GM21619 (cell line): ENCODE results near the gene SLC18A3.

Experiments
- ATAC-seq: cut with Tn5 transposase; IDR thresholded peaks from one replicate; pipeline ENCODE4 v1.9.1; 2021; ENCODE audit not compliant: unreplicated experiment

Gene SLC18A3

DNA sequence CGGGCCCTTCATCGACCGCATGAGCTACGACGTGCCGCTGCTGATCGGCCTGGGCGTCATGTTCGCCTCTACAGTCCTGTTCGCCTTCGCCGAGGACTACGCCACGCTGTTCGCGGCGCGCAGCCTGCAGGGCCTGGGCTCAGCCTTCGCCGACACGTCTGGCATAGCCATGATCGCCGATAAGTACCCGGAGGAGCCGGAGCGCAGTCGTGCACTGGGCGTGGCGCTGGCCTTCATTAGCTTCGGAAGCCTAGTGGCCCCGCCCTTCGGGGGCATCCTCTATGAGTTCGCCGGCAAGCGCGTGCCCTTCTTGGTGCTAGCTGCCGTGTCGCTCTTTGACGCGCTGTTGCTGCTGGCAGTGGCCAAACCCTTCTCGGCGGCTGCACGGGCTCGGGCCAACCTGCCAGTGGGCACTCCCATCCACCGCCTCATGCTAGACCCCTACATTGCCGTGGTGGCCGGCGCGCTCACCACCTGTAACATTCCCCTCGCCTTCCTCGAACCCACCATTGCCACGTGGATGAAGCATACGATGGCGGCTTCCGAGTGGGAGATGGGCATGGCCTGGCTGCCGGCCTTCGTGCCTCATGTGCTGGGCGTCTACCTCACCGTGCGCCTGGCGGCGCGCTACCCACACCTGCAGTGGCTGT, 1.2 kb downstream of the SLC18A3 start:
- no peak for ATAC-seq

DNA sequence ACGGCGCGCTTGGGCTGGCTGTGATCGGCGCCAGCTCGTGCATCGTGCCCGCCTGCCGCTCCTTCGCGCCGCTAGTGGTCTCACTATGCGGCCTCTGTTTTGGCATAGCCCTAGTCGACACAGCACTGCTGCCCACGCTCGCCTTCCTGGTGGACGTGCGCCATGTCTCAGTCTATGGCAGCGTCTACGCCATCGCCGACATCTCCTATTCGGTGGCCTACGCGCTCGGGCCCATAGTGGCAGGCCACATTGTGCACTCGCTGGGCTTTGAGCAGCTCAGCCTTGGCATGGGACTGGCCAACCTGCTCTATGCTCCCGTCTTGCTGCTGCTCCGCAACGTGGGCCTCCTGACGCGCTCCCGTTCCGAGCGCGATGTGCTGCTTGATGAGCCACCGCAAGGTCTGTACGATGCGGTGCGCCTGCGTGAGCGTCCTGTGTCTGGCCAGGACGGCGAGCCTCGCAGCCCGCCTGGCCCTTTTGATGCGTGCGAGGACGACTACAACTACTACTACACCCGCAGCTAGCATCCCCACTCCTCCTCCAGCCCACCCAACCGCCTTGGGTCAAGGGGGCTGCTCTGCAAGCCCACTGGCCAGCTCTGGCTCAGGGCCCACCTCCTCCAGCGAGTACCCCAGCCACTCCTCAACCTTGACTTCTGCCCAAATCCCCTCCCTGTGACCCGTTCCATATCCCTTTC, 1.9 kb downstream of the SLC18A3 start:
- no peak for ATAC-seq

GRCh38 chr10:49612513-49613164, 2.5 kb downstream of the SLC18A3 start:
- ATAC-seq, result no peak

DNA sequence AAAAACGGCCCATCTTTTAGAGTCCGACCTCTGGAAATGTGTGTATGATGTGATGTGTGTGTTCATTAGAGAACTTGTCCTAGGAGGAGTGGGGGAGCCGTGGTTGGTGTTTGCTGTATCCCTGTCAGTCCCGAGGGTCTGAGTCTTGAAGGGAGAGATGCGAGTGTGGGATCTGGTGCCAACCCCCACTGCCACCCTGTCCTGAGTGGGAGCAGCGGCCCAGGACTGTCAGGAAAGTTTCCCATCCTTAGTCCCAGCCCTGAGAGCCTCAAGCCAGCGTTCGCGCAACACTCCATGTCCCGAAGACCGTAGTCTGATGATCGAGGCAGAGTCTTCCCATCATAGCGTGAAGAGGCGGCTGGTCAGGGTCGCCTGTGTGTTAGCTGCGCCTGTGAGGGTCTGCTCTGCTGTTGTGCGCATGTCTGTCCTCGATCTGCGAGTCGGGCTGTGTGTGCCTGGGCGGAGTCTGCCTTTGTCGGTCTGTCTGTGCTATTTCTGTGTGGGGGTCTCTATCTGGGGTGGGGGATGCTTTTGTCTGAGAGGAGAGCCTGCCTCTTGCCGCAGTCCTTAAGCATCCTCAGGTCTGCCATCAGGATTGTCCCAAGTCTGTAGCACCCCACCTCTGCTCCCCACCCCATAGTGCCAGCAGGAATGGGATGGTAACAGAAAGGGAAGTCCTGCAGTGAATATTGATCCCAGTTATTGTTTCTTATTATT, 3.2 kb downstream of the SLC18A3 start:
- no peak for ATAC-seq

GRCh38 chr10:49613882-49614241, 3.8 kb downstream of the SLC18A3 start, which contains the start of gene CHAT:
Gene CHAT, plus strand, starts transcription at chr10:49614037. Its CDS starts 153 bp downstream, at chr10:49614190.
- no peak for ATAC-seq

GRCh38 chr10:49614242-49615198, 4.4 kb downstream of the SLC18A3 start:
- ATAC-seq, result no peak

DNA sequence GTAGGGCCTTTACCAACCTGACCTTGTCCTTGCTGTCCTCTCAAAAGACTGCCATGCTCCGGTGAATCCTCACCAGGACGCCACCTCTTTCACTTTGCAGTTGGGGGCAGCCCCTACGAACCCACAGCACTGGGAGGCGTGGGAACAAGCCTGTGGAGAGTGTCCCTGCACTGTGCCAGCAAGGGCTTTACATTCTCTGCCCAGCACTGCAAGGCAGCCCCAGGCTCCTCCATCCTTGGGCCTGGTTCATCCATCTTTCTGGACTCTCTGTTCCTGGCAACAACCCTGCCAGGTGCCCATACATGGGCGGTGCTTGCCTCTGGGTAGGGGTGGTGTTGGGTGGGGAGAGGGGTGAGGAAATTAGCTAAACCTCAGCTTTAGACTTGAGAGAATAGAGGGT, 5.1 kb downstream of the SLC18A3 start:
- ATAC-seq, result no peak

- no peak for ATAC-seq
Observed at GRCh38 chr10:49615721-49616120, 5.6 kb downstream of the SLC18A3 start.

GRCh38 chr10:49616421-49617101, 6.5 kb downstream of the SLC18A3 start:
- no peak for ATAC-seq

GRCh38 chr10:49617121-49618020, 7.3 kb downstream of the SLC18A3 start:
- no peak for ATAC-seq

- no peak for ATAC-seq
Observed at GRCh38 chr10:49618821-49619220, 8.7 kb downstream of the SLC18A3 start.

- ATAC-seq, result no peak
Observed at GRCh38 chr10:49619613-49620012, 9.5 kb downstream of the SLC18A3 start.

DNA sequence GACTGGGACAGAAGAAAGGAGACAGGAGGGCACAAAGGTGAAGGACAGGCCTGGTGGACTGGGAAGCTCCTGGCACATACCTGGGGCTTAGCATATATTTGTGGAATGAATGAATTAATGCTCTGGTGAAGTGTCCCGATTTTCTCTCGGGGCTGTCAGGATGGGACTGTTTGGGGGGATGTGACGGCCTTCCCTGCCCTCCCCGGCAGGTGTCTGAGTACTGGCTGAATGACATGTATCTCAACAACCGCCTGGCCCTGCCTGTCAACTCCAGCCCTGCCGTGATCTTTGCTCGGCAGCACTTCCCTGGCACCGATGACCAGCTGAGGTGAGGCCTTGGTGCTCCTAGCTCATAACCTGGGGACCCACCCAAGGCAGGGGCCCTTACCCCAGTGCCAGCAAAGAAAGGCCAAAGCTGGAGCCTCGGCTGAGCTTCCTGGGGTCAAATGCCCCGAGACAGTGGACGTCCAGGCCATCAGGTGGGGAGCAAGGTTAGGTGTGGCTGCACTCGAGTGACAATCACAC, 10.2 kb downstream of the SLC18A3 start:
- ATAC-seq, result no peak

GRCh38 chr10:49620841-49621378, 10.8 kb downstream of the SLC18A3 start:
- ATAC-seq, result no peak

DNA sequence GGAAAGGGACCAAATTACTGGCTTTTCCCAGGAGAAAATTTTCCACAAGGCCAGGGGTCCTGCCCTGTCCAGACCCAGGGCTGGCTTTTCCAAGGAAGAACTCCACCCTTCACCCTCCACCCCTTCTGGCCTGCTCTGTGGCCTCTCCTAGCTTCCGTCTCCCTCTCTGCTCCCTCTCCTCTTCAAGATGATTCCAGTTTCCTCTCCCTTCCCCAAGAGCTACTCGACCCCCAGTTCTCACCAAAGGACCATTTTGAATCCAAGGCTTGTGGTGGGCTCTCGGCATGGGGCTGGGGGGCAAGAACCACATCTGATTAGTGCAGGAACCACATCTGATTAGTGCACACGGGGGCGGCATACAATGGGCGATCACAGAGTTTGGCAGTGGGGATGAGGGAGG, 11.5 kb downstream of the SLC18A3 start:
- no peak for ATAC-seq

DNA sequence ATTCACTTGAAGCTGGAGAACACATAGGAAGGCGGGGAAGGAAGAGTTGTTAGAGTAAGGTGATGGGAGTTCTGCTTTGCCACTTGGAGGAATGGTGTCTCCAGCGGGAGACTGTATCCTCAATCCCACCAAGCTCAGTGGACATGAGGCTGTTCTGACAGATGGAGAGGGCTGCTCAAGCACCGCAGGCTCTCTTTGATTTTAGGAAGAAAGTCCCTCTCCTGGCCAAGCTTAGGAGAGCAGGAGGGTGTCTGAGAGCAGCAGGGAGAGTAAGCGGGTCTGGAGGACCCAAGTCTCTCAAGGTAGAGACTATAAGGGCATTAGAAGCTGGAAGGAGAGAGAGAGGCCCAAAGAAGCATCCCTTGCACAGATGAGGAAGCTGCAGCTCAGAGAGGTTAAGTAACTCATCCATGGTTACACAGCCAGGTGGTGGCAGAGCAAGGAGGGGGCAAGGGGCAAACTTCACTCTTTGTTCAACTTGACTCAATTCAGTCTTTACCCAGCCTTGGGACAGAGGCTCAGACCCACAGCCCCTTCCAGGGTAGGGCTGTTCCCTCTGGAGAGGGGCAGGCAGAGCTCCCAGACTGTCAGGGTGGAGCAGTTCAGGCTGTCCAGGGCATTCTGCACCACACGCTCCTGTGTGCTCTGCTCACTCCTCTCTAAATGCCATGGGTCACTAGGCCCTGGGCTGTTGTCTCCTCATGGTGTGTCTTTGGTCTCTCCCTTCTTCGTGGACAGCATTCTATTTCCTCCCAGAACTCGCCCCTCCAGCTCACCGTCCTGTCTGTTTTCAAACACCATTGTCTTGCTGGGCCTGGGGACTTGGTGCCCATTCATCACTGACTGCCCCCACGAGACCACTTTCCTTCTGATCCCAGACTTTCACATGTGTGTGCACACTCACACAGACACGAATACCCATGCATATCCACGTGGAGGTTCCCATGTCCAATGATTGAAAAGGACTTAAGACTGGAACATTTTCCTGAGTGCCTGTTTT, 12.6 kb downstream of the SLC18A3 start:
- ATAC-seq, result no peak

DNA sequence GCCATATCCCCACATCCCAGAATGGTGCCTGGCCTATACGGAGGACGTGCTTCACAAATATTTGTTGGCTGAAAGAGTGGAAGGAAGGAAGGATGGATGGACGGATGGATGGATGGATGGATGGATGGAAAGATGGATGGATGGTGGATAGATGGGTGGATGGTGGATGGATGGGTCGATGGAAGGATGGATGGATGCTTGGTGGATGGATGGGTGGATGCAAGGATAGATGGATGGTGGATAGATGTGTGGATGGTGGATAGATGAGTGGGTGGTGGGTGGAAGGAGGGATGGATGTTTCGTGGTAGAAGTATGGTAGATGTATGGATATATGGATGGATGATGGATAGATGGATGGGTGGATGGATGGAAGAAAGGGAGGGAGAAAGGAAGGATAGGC, 14.5 kb downstream of the SLC18A3 start:
- ATAC-seq, result no peak
